ENCODE measurements around the gene IDUA.

The IDUA gene

GRCh38 chr4:987624-988513 lies 1.0 kb downstream of the IDUA start:
- no peak for DNase-seq

- DNase-seq, result peak in 1 of 2 experiments; percentile 37
Observed at GRCh38 chr4:988726-989721, 2.2 kb downstream of the IDUA start.

GRCh38 chr4:989722-990471 lies 3.1 kb downstream of the IDUA start:
- no peak for DNase-seq

- no peak for DNase-seq
Observed at GRCh38 chr4:990746-991367, 4.0 kb downstream of the IDUA start.

- DNase-seq, result no peak
Observed at GRCh38 chr4:991451-992296, 4.8 kb downstream of the IDUA start.

GRCh38 chr4:992297-993110 lies 5.7 kb downstream of the IDUA start:
- no peak for DNase-seq

- DNase-seq, result no peak
Observed at GRCh38 chr4:993111-994029, 6.5 kb downstream of the IDUA start, which contains the start of gene SLC26A1. TSS of gene SLC26A1 (minus strand) at chr4:993404. CDS start at chr4:991703, 1,701 bp downstream.

- no peak for DNase-seq
Observed at GRCh38 chr4:995311-996026, 8.6 kb downstream of the IDUA start.

GRCh38 chr4:996030-996996 lies 9.5 kb downstream of the IDUA start:
- DNase-seq, result peak in 1 of 2 experiments; percentile 19

GRCh38 chr4:996997-997374 lies 10.1 kb downstream of the IDUA start:
- DNase-seq, result no peak

GRCh38 chr4:997375-998071 lies 10.7 kb downstream of the IDUA start:
- peak in 1 of 2 experiments; percentile 23 for DNase-seq

GRCh38 chr4:998096-998691 lies 11.3 kb downstream of the IDUA start:
- DNase-seq, result no peak

GRCh38 chr4:999240-999863 lies 12.5 kb downstream of the IDUA start:
- peak; percentile 52 to 72 for DNase-seq

GRCh38 chr4:999882-1000425 lies 13.1 kb downstream of the IDUA start:
- DNase-seq, result no peak

- no peak for DNase-seq
Observed at GRCh38 chr4:1000686-1001260, 13.9 kb downstream of the IDUA start.
